HepG2 (cell line): ENCODE results near the gene STX7. TPM values are rescaled to one million over a fixed set of nuclear protein-coding genes. Genes with fewer than 3 reads are reported as not detected.

ENCODE experiments used
- ARNTL ChIP-seq: sonication (generic); formaldehyde crosslinking; IDR thresholded peaks from 2 replicates; pipeline ENCODE4 v1.4.0; 2020; ENCODE audit warnings: mild to moderate bottlenecking, missing genetic modification reagents
- ASH2L ChIP-seq: fragments of 300-600, 200-600 bp; sonication (generic); IDR thresholded peaks from 2 replicates; pipeline ENCODE4 v1.7.0; 2017; ENCODE audit warnings: low read depth, mild to moderate bottlenecking, moderate library complexity, mixed read lengths, low read length; ENCODE audit not compliant: insufficient read length
- ATF7-NPFF ChIP-seq: sonication (generic); formaldehyde crosslinking; IDR thresholded peaks from 2 replicates; pipeline ENCODE4 v1.8.1; 2023; ENCODE audit warnings: mild to moderate bottlenecking, low read depth, missing genetic modification reagents, moderate library complexity
- BCLAF1 ChIP-seq: fragments of 450-650 bp; IDR thresholded peaks from 2 replicates; pipeline ENCODE4 v1.6.1; 2017; ENCODE audit warnings: mild to moderate bottlenecking
- FOXA1 ChIP-seq, 2 experiments: fragments of 450-650 bp in 1 of 2; sonication (generic) in 1 of 2; formaldehyde crosslinking in 1 of 2; IDR thresholded peaks; 2 replicates each; pipeline versions ENCODE4 v1.4.0 to v1.6.1; 2016 to 2020; ENCODE audit warnings: missing genetic modification reagents in 1 of 2
- FOXO4 ChIP-seq: sonication (generic); formaldehyde crosslinking; conservative IDR thresholded peaks from 2 replicates; pipeline ENCODE4 v1.8.1; 2023; ENCODE audit warnings: missing genetic modification reagents
- GRHL1 ChIP-seq: sonication (generic); formaldehyde crosslinking; conservative IDR thresholded peaks from 2 replicates; pipeline ENCODE4 v1.8.0; 2022; ENCODE audit warnings: missing genetic modification reagents
- KAT7 ChIP-seq: IDR thresholded peaks from 2 replicates; pipeline ENCODE4 v1.6.1; 2018; ENCODE audit warnings: borderline replicate concordance, missing compliant biosample characterization
- MAZ ChIP-seq, 2 experiments: sonication (generic) in 1 of 2; formaldehyde crosslinking in 1 of 2; IDR thresholded peaks; 2 replicates each; pipeline versions ENCODE4 v1.5.0 to v1.6.1; 2012 to 2020; ENCODE audit warnings: low read depth in 2 of 2, mild to moderate bottlenecking in 2 of 2, borderline replicate concordance in 1 of 2, improper control_type of control experiment in 1 of 2, low read length in 1 of 2, missing genetic modification reagents in 1 of 2, moderate library complexity in 1 of 2
- NFE2L2 ChIP-seq: fragments of 150-350 bp; IDR thresholded peaks from 2 replicates; pipeline ENCODE4 v1.6.1; 2014; ENCODE audit warnings: low read length
- NPAS2 ChIP-seq: sonication (generic); formaldehyde crosslinking; IDR thresholded peaks from 2 replicates; pipeline ENCODE4 v1.8.0; 2022; ENCODE audit warnings: mild to moderate bottlenecking, missing genetic modification reagents, borderline replicate concordance
- RXRB ChIP-seq: IDR thresholded peaks from 2 replicates; pipeline ENCODE4 v1.6.1; 2016; ENCODE audit warnings: borderline replicate concordance, missing genetic modification reagents, missing compliant biosample characterization
- TP53 ChIP-seq: sonication (generic); formaldehyde crosslinking; conservative IDR thresholded peaks from 2 replicates; pipeline ENCODE4 v1.4.0; 2020; ENCODE audit warnings: missing genetic modification reagents
- ZFP36L1 ChIP-seq: sonication (generic); formaldehyde crosslinking; IDR thresholded peaks from 2 replicates; pipeline ENCODE4 v1.8.0; 2022; ENCODE audit warnings: mild to moderate bottlenecking, missing genetic modification reagents, moderate library complexity
- ZNF264 ChIP-seq: sonication (generic); formaldehyde crosslinking; IDR thresholded peaks from 2 replicates; pipeline ENCODE4 v1.4.0; 2020; ENCODE audit warnings: missing genetic modification reagents
- ZNF333 ChIP-seq: sonication (generic); formaldehyde crosslinking; IDR thresholded peaks from 2 replicates; pipeline ENCODE4 v1.4.0; 2020; ENCODE audit warnings: mild to moderate bottlenecking, missing genetic modification reagents, borderline replicate concordance
- ZNF44 ChIP-seq: sonication (generic); formaldehyde crosslinking; IDR thresholded peaks from 2 replicates; pipeline ENCODE4 v1.5.1; 2020; ENCODE audit warnings: mild to moderate bottlenecking, missing genetic modification reagents
- ZNF496 ChIP-seq: sonication (generic); formaldehyde crosslinking; IDR thresholded peaks from 2 replicates; pipeline ENCODE4 v1.8.1; 2023; ENCODE audit warnings: mild to moderate bottlenecking, moderate library complexity, missing genetic modification reagents; ENCODE audit not compliant: insufficient replicate concordance
- ZNF775 ChIP-seq: sonication (generic); formaldehyde crosslinking; IDR thresholded peaks from 2 replicates; pipeline ENCODE4 v1.4.0; 2020; ENCODE audit warnings: missing genetic modification reagents, mild to moderate bottlenecking, moderate library complexity, borderline replicate concordance
- ZNF883 ChIP-seq: sonication (generic); formaldehyde crosslinking; IDR thresholded peaks from 2 replicates; pipeline ENCODE4 v1.5.1; 2020; ENCODE audit warnings: mild to moderate bottlenecking, missing genetic modification reagents; ENCODE audit errors: not compliant biosample characterization
- ZSCAN9 ChIP-seq: IDR thresholded peaks from 2 replicates; pipeline ENCODE4 v1.6.1; 2016; ENCODE audit warnings: borderline replicate concordance
- polyA plus RNA-seq, 8 experiments: library from polyadenylated mRNA; depleted of rRNA in 3 of 8; stranded (reverse) in 7 of 8; unstranded in 1 of 8; fragments of >200 nt; fragmentation: Illumina TruSeq in 4 of 8; extraction: Trizol in 4 of 8; gene quantifications; 2 replicates each; pipeline versions ENCODE4 v1.2.1 to v1.2.3, GENCODE V29; 2011 to 2016; ENCODE audit warnings: low read depth in 4 of 8, missing spikeins in 1 of 8, mixed read lengths in 1 of 8; ENCODE audit not compliant: insufficient read depth in 1 of 8
- total RNA-seq, 5 experiments: library from RNA; depleted of rRNA; stranded (reverse); fragments of >200 nt; fragmentation: Illumina TruSeq; extraction: Trizol; gene quantifications; 2 replicates each; pipeline ENCODE4 v1.2.3, GENCODE V29; 2016; ENCODE audit warnings: low read depth in 1 of 5

The STX7 gene
- total and polyA plus RNA-seq, 2 of the 13 experiments (the other 11 are each of a cell fraction or from before 2014, with no cell fraction given), result 28.0 to 34.7 TPM

- TF ChIP-seq ATF7-NPFF (CRISPR knock-in tag) (peak; percentile 92; the same call in 1 of the 2 replicates), GRHL1 (CRISPR knock-in tag) (no peak), ZNF333 (CRISPR knock-in tag) (peak; percentile 86; the same call in 1 of the 2 replicates), KAT7 (CRISPR knock-in tag) (peak; percentile 89; the same call in 1 of the 2 replicates), ZFP36L1 (CRISPR knock-in tag) (no peak), ZNF883 (CRISPR knock-in tag) (peak; percentile 94), ZNF496 (CRISPR knock-in tag) (no peak), RXRB (CRISPR knock-in tag) (0 out of 2 replicates have a peak, but pooled peaks have one; percentile 4), BCLAF1 (no peak), ZNF775 (CRISPR knock-in tag) (no peak), TP53 (CRISPR knock-in tag) (peak; percentile 21; the same call in 1 of the 2 replicates), MAZ (IDR thresholded peaks at IDR 0.05; ENCODE audit: borderline replicate concordance, low read depth, low read length) (peak; percentile 52; the same call in 1 of the 2 replicates), MAZ (CRISPR knock-in tag; IDR thresholded peaks at IDR 0.05; ENCODE audit: low read depth) (peak; percentile 96), ARNTL (peak; percentile 65; the same call in 1 of the 2 replicates), ZSCAN9 (CRISPR knock-in tag) (peak; percentile 78), ZNF44 (CRISPR knock-in tag) (peak; percentile 81; the same call in 1 of the 2 replicates), ZNF264 (CRISPR knock-in tag) (no peak), ASH2L (peak; percentile 87), NPAS2 (CRISPR knock-in tag) (no peak), FOXO4 (CRISPR knock-in tag) (no peak), NFE2L2 (no peak), FOXA1 (IDR thresholded peaks at IDR 0.05) (no peak), FOXA1 (CRISPR knock-in tag; IDR thresholded peaks at IDR 0.05) (no peak; the same call in 1 of the 2 replicates)
Observed at GRCh38 chr6:132512638-132513632, at the start of gene STX7 (continued).
